Globus pallidus (tissue), 1 donor: ENCODE measurements around the gene TM4SF1.
A peak's percentile ranks its signal among the peaks of the same experiment; 100 is the strongest.

ENCODE experiments used
- DNase-seq: peaks from one replicate; pipeline ENCODE4 v3.0.0-alpha.2; 2015; ENCODE audit warnings: low spot score

Gene TM4SF1

GRCh38 chr3:149377408-149378364 is at the start of gene TM4SF1:
Gene TM4SF1, minus strand, starts transcription at chr3:149377649. Its CDS starts 102 bp downstream, at chr3:149377547.
- no peak for DNase-seq

GRCh38 chr3:149426325-149426724 is 48.9 kb upstream of the TM4SF1 start:
- DNase-seq, result no peak

- DNase-seq, result no peak
Measured at GRCh38 chr3:149424918-149425317, 47.5 kb upstream of the TM4SF1 start.

GRCh38 chr3:149421764-149422163 is 44.3 kb upstream of the TM4SF1 start:
- no peak for DNase-seq

GRCh38 chr3:149419816-149420215 is 42.4 kb upstream of the TM4SF1 start:
- no peak for DNase-seq

GRCh38 chr3:149417727-149418126 is 40.3 kb upstream of the TM4SF1 start:
- DNase-seq, result no peak

- DNase-seq, result no peak
Measured at GRCh38 chr3:149417174-149417573, 39.7 kb upstream of the TM4SF1 start.

GRCh38 chr3:149415484-149415883 is 38.0 kb upstream of the TM4SF1 start:
- DNase-seq, result no peak

GRCh38 chr3:149414557-149415231 is 37.2 kb upstream of the TM4SF1 start:
- no peak for DNase-seq

GRCh38 chr3:149411583-149411982 is 34.1 kb upstream of the TM4SF1 start:
- DNase-seq, result peak; percentile 22

GRCh38 chr3:149409351-149409750 is 31.9 kb upstream of the TM4SF1 start:
- DNase-seq, result no peak

GRCh38 chr3:149407898-149408297 is 30.4 kb upstream of the TM4SF1 start:
- no peak for DNase-seq

- no peak for DNase-seq
Measured at GRCh38 chr3:149406244-149406752, 28.8 kb upstream of the TM4SF1 start.

GRCh38 chr3:149403443-149403842 is 26.0 kb upstream of the TM4SF1 start:
- DNase-seq, result no peak

- no peak for DNase-seq
Measured at GRCh38 chr3:149402481-149402880, 25.0 kb upstream of the TM4SF1 start.

- no peak for DNase-seq
Measured at GRCh38 chr3:149401926-149402310, 24.5 kb upstream of the TM4SF1 start.

GRCh38 chr3:149401212-149401925 is 23.9 kb upstream of the TM4SF1 start:
- no peak for DNase-seq

GRCh38 chr3:149400645-149401044 is 23.2 kb upstream of the TM4SF1 start:
- DNase-seq, result no peak

- no peak for DNase-seq
Measured at GRCh38 chr3:149398296-149398695, 20.8 kb upstream of the TM4SF1 start.

- DNase-seq, result no peak
Measured at GRCh38 chr3:149397528-149397927, 20.1 kb upstream of the TM4SF1 start.

GRCh38 chr3:149396476-149396875 is 19.0 kb upstream of the TM4SF1 start:
- DNase-seq, result no peak
